ENCODE measurements around the gene PIEZO2. TPM values are rescaled to one million over a fixed set of nuclear protein-coding genes. Genes with fewer than 3 reads are reported as not detected.

Gene PIEZO2
- total RNA-seq, 1 donor from 2014 or later: 5.3 TPM

- no peaks in the 10 kb centered on the region for H3K27me3 Mint-ChIP-seq (ENCODE audit: low read depth, unreplicated experiment)
Observed at GRCh38 chr18:10894501-10894900, 254.9 kb downstream of the PIEZO2 start.

GRCh38 chr18:10893761-10894160 lies 255.6 kb downstream of the PIEZO2 start:
- Mint-ChIP-seq H3K4me3 (ENCODE audit: unreplicated experiment) (no peak overlapping the region), H3K4me1 (ENCODE audit: low read depth, unreplicated experiment) (peaks cover 18% of the 10 kb centered on the region), H3K27ac (ENCODE audit: unreplicated experiment) (no peak overlapping the region), H3K27me3 (ENCODE audit: low read depth, unreplicated experiment) (no peaks in the 10 kb centered on the region), H3K36me3 (ENCODE audit: low read depth, unreplicated experiment) (no peaks in the 10 kb centered on the region), H3K9me3 (ENCODE audit: unreplicated experiment) (no peaks in the 10 kb centered on the region)
- Histone ChIP-seq H3K4me2 (ENCODE audit: low read length) (no peak overlapping the region), H3K9ac (ENCODE audit: low read length) (no peak overlapping the region), H3K27ac (ENCODE audit: low read depth, low read length) (no peak overlapping the region), H3K4me1 (ENCODE audit: insufficient read depth, low read length) (no peaks in the 10 kb centered on the region), H3K4me3 (ENCODE audit: insufficient read depth, low read depth, low read length) (no peak overlapping the region), H2AFZ (ENCODE audit: low read depth, low read length) (no peak overlapping the region), H3K27me3 (ENCODE audit: insufficient read depth, low read length) (no peaks in the 10 kb centered on the region), H3K36me3 (ENCODE audit: insufficient read depth, low read length) (no peaks in the 10 kb centered on the region), H3K79me2 (ENCODE audit: insufficient read depth, low read length) (no peaks in the 10 kb centered on the region), H3K9me3 (ENCODE audit: insufficient read depth, low read depth, low read length) (no peaks in the 10 kb centered on the region), H4K20me1 (ENCODE audit: insufficient read depth, low read length) (no peaks in the 10 kb centered on the region)
- no peak for FAIRE-seq
- no peak for DNase-seq (ENCODE audit: low read depth)
- TF ChIP-seq EZH2 (IDR thresholded peaks at IDR 0.05; ENCODE audit: insufficient read depth, low read length) (no peak), CTCF (IDR thresholded peaks at IDR 0.05; ENCODE audit: insufficient read depth, low read depth, low read length) (no peak)

More at GRCh38 chr18:10894501-10894900, 254.9 kb downstream of the PIEZO2 start:
- no peak overlapping the region for H3K9ac ChIP-seq (ENCODE audit: low read length)
- FAIRE-seq: no peak
- Mint-ChIP-seq H3K36me3 (ENCODE audit: low read depth, unreplicated experiment) (no peaks in the 10 kb centered on the region), H3K4me1 (ENCODE audit: low read depth, unreplicated experiment) (peaks cover 26% of the 10 kb centered on the region), H3K27ac (ENCODE audit: unreplicated experiment) (no peak overlapping the region), H3K4me3 (ENCODE audit: unreplicated experiment) (no peak overlapping the region), H3K9me3 (ENCODE audit: unreplicated experiment) (no peaks in the 10 kb centered on the region)
- no peaks in the 10 kb centered on the region for H4K20me1 ChIP-seq (ENCODE audit: insufficient read depth, low read length)
- H2AFZ ChIP-seq (ENCODE audit: low read depth, low read length): no peak overlapping the region
- DNase-seq (ENCODE audit: low read depth): no peak
- TF ChIP-seq EZH2 (IDR thresholded peaks at IDR 0.05; ENCODE audit: insufficient read depth, low read length): no peak
- TF ChIP-seq CTCF (IDR thresholded peaks at IDR 0.05; ENCODE audit: insufficient read depth, low read depth, low read length): no peak
- H3K27ac ChIP-seq (ENCODE audit: low read depth, low read length): no peak overlapping the region
- H3K4me2 ChIP-seq (ENCODE audit: low read length): no peak overlapping the region
- H3K9me3 ChIP-seq (ENCODE audit: insufficient read depth, low read depth, low read length): no peaks in the 10 kb centered on the region
- no peaks in the 10 kb centered on the region for H3K27me3 ChIP-seq (ENCODE audit: insufficient read depth, low read length)
- no peaks in the 10 kb centered on the region for H3K79me2 ChIP-seq (ENCODE audit: insufficient read depth, low read length)
- no peak overlapping the region for H3K4me3 ChIP-seq (ENCODE audit: insufficient read depth, low read depth, low read length)
- H3K4me1 ChIP-seq (ENCODE audit: insufficient read depth, low read length): no peaks in the 10 kb centered on the region
- no peaks in the 10 kb centered on the region for H3K36me3 ChIP-seq (ENCODE audit: insufficient read depth, low read length)

GRCh38 chr18:10893196-10893595 lies 256.2 kb downstream of the PIEZO2 start:
- no peak overlapping the region for H3K27ac ChIP-seq (ENCODE audit: low read depth, low read length)

More at GRCh38 chr18:10893196-10893595, 256.2 kb downstream of the PIEZO2 start:
- Histone ChIP-seq H2AFZ (ENCODE audit: low read depth, low read length) (no peak overlapping the region), H3K9me3 (ENCODE audit: insufficient read depth, low read depth, low read length) (no peaks in the 10 kb centered on the region), H3K4me3 (ENCODE audit: insufficient read depth, low read depth, low read length) (no peak overlapping the region), H3K9ac (ENCODE audit: low read length) (no peak overlapping the region), H3K4me1 (ENCODE audit: insufficient read depth, low read length) (no peaks in the 10 kb centered on the region), H3K79me2 (ENCODE audit: insufficient read depth, low read length) (no peaks in the 10 kb centered on the region), H3K36me3 (ENCODE audit: insufficient read depth, low read length) (no peaks in the 10 kb centered on the region), H3K27me3 (ENCODE audit: insufficient read depth, low read length) (no peaks in the 10 kb centered on the region), H4K20me1 (ENCODE audit: insufficient read depth, low read length) (no peaks in the 10 kb centered on the region), H3K4me2 (ENCODE audit: low read length) (no peak overlapping the region)
- Mint-ChIP-seq H3K27ac (ENCODE audit: unreplicated experiment) (no peak overlapping the region), H3K36me3 (ENCODE audit: low read depth, unreplicated experiment) (no peaks in the 10 kb centered on the region), H3K9me3 (ENCODE audit: unreplicated experiment) (no peaks in the 10 kb centered on the region), H3K4me3 (ENCODE audit: unreplicated experiment) (no peak overlapping the region), H3K27me3 (ENCODE audit: low read depth, unreplicated experiment) (no peaks in the 10 kb centered on the region), H3K4me1 (ENCODE audit: low read depth, unreplicated experiment) (peaks cover 15% of the 10 kb centered on the region)
- DNase-seq (ENCODE audit: low read depth): no peak
- TF ChIP-seq EZH2 (IDR thresholded peaks at IDR 0.05; ENCODE audit: insufficient read depth, low read length): no peak
- TF ChIP-seq CTCF (IDR thresholded peaks at IDR 0.05; ENCODE audit: insufficient read depth, low read depth, low read length): no peak
- no peak for FAIRE-seq
